IPS-18c (cell line): Measurements from ENCODE around the gene RPL36A.

Source experiments
- H3K4me3 ChIP-seq: 2 replicates; pipeline ENCODE4 v1.7.0; 2013; ENCODE audit warnings: low read depth, mild to moderate bottlenecking, low read length, moderate library complexity; ENCODE audit not compliant: insufficient read depth
- H3K9me3 ChIP-seq: one replicate; pipeline ENCODE4 v1.6.1; 2013; ENCODE audit warnings: mild to moderate bottlenecking, low read length, moderate library complexity; ENCODE audit not compliant: control insufficient read depth, insufficient read depth

RPL36A gene

GRCh38 chrX:101385795-101386541, 4.8 kb upstream of the RPL36A start, which contains the start of gene BTK:
TSS of gene BTK (minus strand) at chrX:101386191. CDS start at chrX:101375284, 10,907 bp downstream.
- peaks cover 2% of the 10 kb centered on the region for H3K9me3 ChIP-seq
- H3K4me3 ChIP-seq: no peak within 1 kb of the TSS

DNA sequence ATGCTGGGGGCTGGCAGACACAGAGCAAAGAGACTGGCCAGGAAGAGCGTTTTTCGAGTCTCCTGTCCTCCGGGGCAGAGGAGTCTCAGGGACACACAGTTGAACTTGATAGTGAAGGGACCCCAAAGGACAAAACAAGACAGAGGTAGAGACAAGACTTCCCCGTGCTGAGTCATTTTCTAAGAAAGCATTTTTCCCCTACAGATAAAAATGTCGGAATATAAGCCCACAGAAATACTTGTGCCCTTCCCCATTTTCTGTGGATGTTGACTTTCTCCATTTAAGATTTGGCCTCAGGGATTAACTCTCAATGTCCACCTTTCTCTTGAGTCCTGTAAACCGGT, 4.3 kb upstream of the RPL36A start:
- peaks cover 2% of the 10 kb centered on the region for H3K9me3 ChIP-seq

GRCh38 chrX:101388604-101389003, 2.2 kb upstream of the RPL36A start:
- Histone ChIP-seq H3K9me3 (no peaks in the 10 kb centered on the region), H3K4me3 (no peak overlapping the region)

More for the DNA sequence above, 4.3 kb upstream of the RPL36A start:
- H3K4me3 ChIP-seq: no peak overlapping the region

GRCh38 chrX:101391831-101392230, 1.0 kb downstream of the RPL36A start:
- H3K9me3 ChIP-seq: peaks cover 2% of the 10 kb centered on the region
- peak overlapping the region; percentile 83 for H3K4me3 ChIP-seq

DNA sequence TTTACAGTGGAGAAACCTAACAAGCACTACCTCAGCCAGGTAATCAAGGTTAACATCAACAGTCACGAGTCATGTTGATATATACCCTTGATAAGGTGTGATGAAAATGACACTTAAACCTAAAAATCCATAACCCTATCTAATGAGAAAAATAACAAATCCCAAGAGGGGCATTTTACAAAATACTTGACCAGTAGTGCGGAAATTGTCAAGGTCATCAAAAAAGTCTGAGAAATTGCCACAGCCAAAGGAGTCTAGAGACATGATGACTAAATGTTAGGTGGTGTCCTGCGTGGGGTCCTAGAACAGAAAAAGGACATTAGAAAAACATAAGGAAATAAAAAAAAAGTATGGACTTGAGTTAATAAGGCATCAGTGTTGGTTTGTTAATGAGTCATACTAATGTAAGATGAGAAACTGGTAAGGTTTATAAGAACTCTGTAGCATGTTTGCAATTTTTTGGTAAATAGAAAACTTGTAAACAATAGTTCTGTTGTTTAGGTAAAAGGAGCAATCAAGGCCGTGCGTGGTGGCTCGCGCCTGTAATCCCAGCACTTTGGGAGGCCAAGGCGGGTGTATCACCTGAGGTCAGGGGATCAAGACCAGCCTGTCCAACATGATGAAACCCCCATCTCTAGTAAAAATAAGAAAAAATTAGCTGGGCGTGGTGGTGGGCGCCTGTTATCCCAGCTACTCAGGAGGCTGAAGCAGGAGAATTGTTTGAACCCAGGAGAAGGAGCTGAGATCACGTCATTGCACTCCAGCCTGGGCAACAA, 2.9 kb downstream of the RPL36A start:
- Histone ChIP-seq H3K9me3 (peaks cover 2% of the 10 kb centered on the region), H3K4me3 (no peak overlapping the region)

GRCh38 chrX:101394372-101394771, 3.6 kb downstream of the RPL36A start:
- Histone ChIP-seq H3K9me3 (peaks cover 2% of the 10 kb centered on the region), H3K4me3 (no peak overlapping the region)

GRCh38 chrX:101395789-101396188, 5.0 kb downstream of the RPL36A start:
- Histone ChIP-seq H3K9me3 (peaks cover 2% of the 10 kb centered on the region), H3K4me3 (no peak overlapping the region)

GRCh38 chrX:101397779-101398178, 7.0 kb downstream of the RPL36A start:
- peaks cover 2% of the 10 kb centered on the region for H3K9me3 ChIP-seq
- H3K4me3 ChIP-seq: no peak overlapping the region

DNA sequence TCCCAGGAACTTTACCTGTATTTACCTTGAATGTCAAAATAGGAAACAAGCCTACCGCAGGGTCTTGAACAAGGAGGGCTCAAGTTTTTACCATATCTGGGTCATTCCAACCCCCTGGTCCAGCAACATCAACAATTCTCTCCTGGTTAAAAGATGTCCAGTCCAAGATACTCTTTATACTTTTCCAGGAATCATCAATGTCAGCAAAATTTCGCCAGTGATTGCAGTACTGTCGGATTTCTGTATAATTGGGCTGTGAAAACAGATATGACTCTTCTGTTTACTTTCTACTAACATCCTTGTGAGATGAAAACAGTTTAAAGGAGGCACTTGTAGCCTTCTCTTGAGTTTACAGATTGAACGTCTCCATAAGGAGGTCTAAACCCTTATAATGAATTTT, 7.9 kb downstream of the RPL36A start:
- no peak overlapping the region for H3K4me3 ChIP-seq
- H3K9me3 ChIP-seq: peaks cover 2% of the 10 kb centered on the region

DNA sequence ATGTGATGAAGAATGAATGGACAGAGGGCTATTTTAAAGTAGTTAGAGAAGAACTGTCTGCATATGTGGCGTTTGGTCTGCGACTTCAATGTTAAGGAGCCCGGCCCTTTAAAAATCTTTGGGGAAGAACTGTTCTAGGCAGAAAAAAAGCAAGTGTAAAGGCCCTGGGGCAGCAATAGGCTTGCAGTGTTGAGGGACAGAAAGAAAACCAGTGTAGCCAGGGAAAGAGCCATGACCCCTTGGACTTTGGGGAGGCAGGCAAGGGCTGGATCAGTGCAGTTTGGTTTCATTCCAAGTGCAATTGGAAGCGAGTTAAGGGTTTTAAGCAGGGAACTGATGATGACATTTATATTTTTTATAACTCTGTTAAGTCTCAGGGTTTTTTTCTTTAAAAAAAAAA, 9.0 kb downstream of the RPL36A start:
- no peaks in the 10 kb centered on the region for H3K9me3 ChIP-seq
- H3K4me3 ChIP-seq: no peak overlapping the region

GRCh38 chrX:101407167-101407747, 16.4 kb downstream of the RPL36A start:
- H3K9me3 ChIP-seq: no peaks in the 10 kb centered on the region
- peak overlapping the region; percentile 71 for H3K4me3 ChIP-seq

- H3K4me3 ChIP-seq: peak within 1 kb of the TSS; percentile 72
- no peaks in the 10 kb centered on the region for H3K9me3 ChIP-seq
Observed at GRCh38 chrX:101407748-101408531, 17.1 kb downstream of the RPL36A start, which contains the start of the genes GLA and HNRNPH2. TSS of gene GLA (minus strand) at chrX:101407925. CDS start at chrX:101407903, 22 bp downstream. TSS of gene HNRNPH2 (plus strand) at chrX:101408222. CDS start at chrX:101411989, 3,767 bp downstream.

GRCh38 chrX:101408532-101408841, 17.7 kb downstream of the RPL36A start:
- Histone ChIP-seq H3K9me3 (no peaks in the 10 kb centered on the region), H3K4me3 (peak overlapping the region; percentile 72)

DNA sequence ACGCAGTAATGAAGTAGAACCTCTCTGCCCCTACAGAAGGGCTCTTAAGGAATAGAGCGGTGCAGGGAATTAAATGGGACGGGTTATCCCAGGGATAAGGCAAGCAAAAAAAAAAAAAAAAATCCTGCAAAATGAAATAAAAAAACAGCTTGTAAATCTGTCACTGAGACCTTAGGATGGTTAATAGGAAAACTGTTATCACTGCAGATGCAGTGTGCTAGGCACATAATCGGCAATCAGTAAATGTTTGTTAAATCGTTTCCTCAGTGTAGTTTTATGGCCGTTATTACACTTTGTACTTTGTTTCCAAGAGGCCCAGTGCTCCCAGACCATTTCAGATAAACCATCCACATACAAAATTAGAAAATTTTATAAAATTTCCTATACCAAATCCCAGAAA, 18.2 kb downstream of the RPL36A start:
- H3K4me3 ChIP-seq: peak overlapping the region; percentile 72

GRCh38 chrX:101410461-101410860, 19.6 kb downstream of the RPL36A start:
- H3K4me3 ChIP-seq: no peak overlapping the region
- H3K9me3 ChIP-seq: no peaks in the 10 kb centered on the region

More for the DNA sequence above, 18.2 kb downstream of the RPL36A start:
- H3K9me3 ChIP-seq: no peaks in the 10 kb centered on the region

DNA sequence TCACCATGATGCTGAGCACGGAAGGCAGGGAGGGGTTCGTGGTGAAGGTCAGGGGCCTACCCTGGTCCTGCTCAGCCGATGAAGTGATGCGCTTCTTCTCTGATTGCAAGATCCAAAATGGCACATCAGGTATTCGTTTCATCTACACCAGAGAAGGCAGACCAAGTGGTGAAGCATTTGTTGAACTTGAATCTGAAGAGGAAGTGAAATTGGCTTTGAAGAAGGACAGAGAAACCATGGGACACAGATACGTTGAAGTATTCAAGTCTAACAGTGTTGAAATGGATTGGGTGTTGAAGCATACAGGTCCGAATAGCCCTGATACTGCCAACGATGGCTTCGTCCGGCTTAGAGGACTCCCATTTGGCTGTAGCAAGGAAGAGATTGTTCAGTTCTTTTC, 21.2 kb downstream of the RPL36A start:
- Histone ChIP-seq H3K4me3 (no peak overlapping the region), H3K9me3 (no peaks in the 10 kb centered on the region)
